Motor neuron (in vitro differentiated cells): ENCODE measurements around the gene NUDT14. TPM values are rescaled to one million over a fixed set of nuclear protein-coding genes. Genes with fewer than 3 reads are reported as not detected.

Experiments
- ATAC-seq, 8 experiments: fragments of 200-7000 bp; cut with Tn5 transposase; replicated peaks in 6 of 8; 2 replicates each; pipeline ENCODE4 v1.8.0; 2021; ENCODE audit warnings: mild to moderate bottlenecking in 8 of 8, moderate library complexity in 8 of 8
- H3K27ac ChIP-seq, 2 donors: fragments of 250-450 bp; sonication (Bioruptor Pico); 2 replicates each; pipeline ENCODE4 v1.9.0; 2021; ENCODE audit warnings: antibody characterized with exemption in 2 of 2, mild to moderate bottlenecking in 2 of 2, moderate library complexity in 1 of 2
- H3K4me1 ChIP-seq, 2 donors: fragments of 250-450 bp; sonication (Bioruptor Pico); replicated peaks in 1 of 2; 2 replicates each; pipeline ENCODE4 v1.6.1; 2021; ENCODE audit warnings: antibody characterized with exemption in 2 of 2, mild to moderate bottlenecking in 2 of 2, moderate library complexity in 1 of 2
- H3K4me3 ChIP-seq, 5 donors: fragments of 250-450 bp; sonication (Bioruptor Pico); 2 replicates each; pipeline ENCODE4 v1.9.0; 2021; ENCODE audit warnings: antibody characterized with exemption in 5 of 5, mild to moderate bottlenecking in 5 of 5, moderate library complexity in 4 of 5
- WGBS, 10 experiments: fragments of 450-650 bp; shearing (Covaris generic); methylation state at CpG; one replicate each; pipeline ENCODE4 v1.0.0; 2022; 5-methylcytosine and 5-hydroxymethylcytosine counted together
- in situ Hi-C, 9 experiments: fragments of 400-800 bp; cut with MboI; loops; one replicate each; pipeline ENCODE4 v1.15.0; 2021; ENCODE audit warnings: low sequenced_read_pairs in 9 of 9, low pct_unique_long_range_greater_than_20kb in 2 of 9; ENCODE audit not compliant: unreplicated experiment in 9 of 9
- total RNA-seq, 8 experiments: library from RNA; unstranded; fragments of 300-600 nt; gene quantifications; 2 replicates each; pipeline versions ENCODE4 v1.2.3 to v1.2.4, GENCODE V29; 2022

Gene NUDT14
- total RNA-seq, 8 experiments from 2014 or later, result 11.0 to 26.1 (median 20.8) TPM

- in situ Hi-C loops, result no loop called here
- ATAC-seq, result no peak
- Histone ChIP-seq H3K4me1 (no peaks in the 10 kb centered on the region), H3K4me3 (no peak overlapping the region), H3K27ac (no peak overlapping the region)
- WGBS, 10 experiments, result 82 to 90% methylated on average over 2 to 3 of the region's 27 CpGs; no CpG with 5 or more reads in 8 of the 10 experiments
Measured at GRCh38 chr14:105148604-105149145, 32.4 kb downstream of the NUDT14 start.

GRCh38 chr14:105147671-105148603 lies 33.2 kb downstream of the NUDT14 start:
- H3K4me3 ChIP-seq, result no peak overlapping the region
- H3K4me1 ChIP-seq, result no peaks in the 10 kb centered on the region
- no peak for ATAC-seq
- WGBS, 10 experiments, result 60 to 100% (median 95%) methylated on average over 2 to 8 of the region's 62 CpGs; no CpG with 5 or more reads in 7 of the 10 experiments
- in situ Hi-C loops, result no loop called here
- H3K27ac ChIP-seq, result no peak overlapping the region

- H3K4me1 ChIP-seq, result no peaks in the 10 kb centered on the region
- no peak overlapping the region for H3K27ac ChIP-seq
- ATAC-seq, result no peak
- H3K4me3 ChIP-seq, result no peak overlapping the region
- in situ Hi-C loops, result no loop called here
- WGBS, 10 experiments, result no CpG with 5 or more reads among the region's 22 CpGs
Measured at GRCh38 chr14:105146976-105147635, 34.0 kb downstream of the NUDT14 start.

GRCh38 chr14:105146181-105146975 lies 34.7 kb downstream of the NUDT14 start:
- Histone ChIP-seq H3K4me1 (no peaks in the 10 kb centered on the region), H3K27ac (no peak overlapping the region), H3K4me3 (no peak overlapping the region)
- WGBS, 10 experiments, result 70 to 91% (median 80%) methylated on average over 2 to 14 of the region's 40 CpGs; no CpG with 5 or more reads in 6 of the 10 experiments
- peak in 2 of 8 experiments; percentile 10 to 15 for ATAC-seq
- in situ Hi-C loops, result no loop called here

- in situ Hi-C loops, result no loop called here
- Histone ChIP-seq H3K27ac (no peak overlapping the region), H3K4me1 (no peaks in the 10 kb centered on the region), H3K4me3 (no peak overlapping the region)
- WGBS, 10 experiments, result 33 to 100% (median 90%) methylated on average over 1 to 3 of the region's 28 CpGs; no CpG with 5 or more reads in 7 of the 10 experiments
- ATAC-seq, result peak in 1 of 8 experiments; percentile 6
Measured at GRCh38 chr14:105145381-105146180, 35.5 kb downstream of the NUDT14 start.

- H3K4me1 ChIP-seq, result no peaks in the 10 kb centered on the region
- H3K27ac ChIP-seq, result no peak overlapping the region
- ATAC-seq, result peak in 2 of 8 experiments; percentile 6 to 8
- 58 to 85% methylated on average over 4 to 15 of the region's 32 CpGs; no CpG with 5 or more reads in 8 of the 10 experiments for WGBS, 10 experiments
- in situ Hi-C loops, result no loop called here
- H3K4me3 ChIP-seq, result no peak overlapping the region
Measured at GRCh38 chr14:105144666-105145380, 36.3 kb downstream of the NUDT14 start.

- in situ Hi-C loops, result no loop called here
- Histone ChIP-seq H3K4me3 (no peak overlapping the region), H3K27ac (no peak overlapping the region), H3K4me1 (no peaks in the 10 kb centered on the region)
- peak in 1 of 8 experiments; percentile 6 for ATAC-seq
- WGBS, 10 experiments, result no CpG with 5 or more reads among the region's 16 CpGs
Measured at GRCh38 chr14:105144026-105144665, 37.0 kb downstream of the NUDT14 start.

GRCh38 chr14:105143451-105144025 lies 37.6 kb downstream of the NUDT14 start:
- in situ Hi-C loops, result no loop called here
- Histone ChIP-seq H3K27ac (no peak overlapping the region), H3K4me1 (no peaks in the 10 kb centered on the region), H3K4me3 (no peak overlapping the region)
- 61% methylated on average over 3 of the region's 27 CpGs; no CpG with 5 or more reads in 9 of the 10 experiments for WGBS, 10 experiments
- ATAC-seq, result peak in 3 of 8 experiments; percentile 11 to 21 (median 15)

- Histone ChIP-seq H3K4me1 (no peaks in the 10 kb centered on the region), H3K27ac (no peak overlapping the region), H3K4me3 (no peak overlapping the region)
- ATAC-seq, result peak in 1 of 8 experiments; percentile 7
- 80 to 100% (median 97%) methylated on average over 2 to 17 of the region's 60 CpGs; no CpG with 5 or more reads in 3 of the 10 experiments for WGBS, 10 experiments
- in situ Hi-C loops, result no loop called here
Measured at GRCh38 chr14:105142651-105143450, 38.3 kb downstream of the NUDT14 start.

- Histone ChIP-seq H3K27ac (no peak overlapping the region), H3K4me3 (no peak overlapping the region), H3K4me1 (no peaks in the 10 kb centered on the region)
- 83 to 100% (median 92%) methylated on average over 1 to 34 of the region's 43 CpGs; no CpG with 5 or more reads in 5 of the 10 experiments for WGBS, 10 experiments
- in situ Hi-C loops, result no loop called here
- ATAC-seq, result no peak
Measured at GRCh38 chr14:105141486-105142281, 39.4 kb downstream of the NUDT14 start.
